Activated naive CD4-positive, alpha-beta T cell treated with Interleukin-2 at 50 U/mL for 16 hours (primary cell): ENCODE measurements around the gene CFAP92.

Experiments
- DNase-seq: peaks from one replicate; pipeline ENCODE4 v3.0.0-alpha.2; 2020

Gene CFAP92

DNA sequence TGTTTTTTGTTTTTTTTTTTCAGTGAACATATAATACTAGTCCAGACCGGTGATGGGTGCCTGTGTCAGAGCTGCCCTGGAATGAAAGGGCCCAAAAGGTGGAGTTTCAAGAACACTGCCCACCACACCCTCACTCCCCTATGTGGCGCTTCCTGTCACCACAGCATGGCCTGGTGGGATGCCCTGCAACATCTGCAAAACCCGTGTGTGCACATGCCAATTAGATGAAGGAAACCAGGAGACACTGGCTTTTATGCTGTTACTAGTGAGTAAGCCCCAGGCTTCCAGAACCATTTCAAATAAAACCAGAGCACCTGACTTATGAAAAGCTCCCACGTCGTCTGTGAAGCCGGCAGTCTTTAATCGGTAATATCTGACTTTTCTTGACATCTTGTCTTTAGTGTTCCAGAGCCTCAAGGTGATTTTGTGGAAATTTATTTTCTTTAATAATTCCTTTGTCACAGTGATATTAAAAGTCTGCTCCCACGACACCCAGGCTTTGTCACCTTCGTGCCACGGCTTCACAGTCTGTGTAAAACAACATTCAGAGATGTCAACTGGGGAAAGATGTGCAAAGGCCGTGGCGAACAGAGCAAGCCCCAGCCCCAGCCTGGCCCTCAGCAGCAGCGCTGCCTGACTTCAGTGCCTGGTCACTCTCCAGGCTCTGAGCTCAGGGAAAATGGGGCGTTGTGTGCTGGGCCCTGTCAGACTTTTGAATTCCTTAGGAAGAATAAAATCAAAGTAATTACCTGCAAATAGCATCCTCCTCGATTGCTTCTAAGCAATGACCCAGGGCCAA, 6.4 kb downstream of the CFAP92 start:
- no peak for DNase-seq

DNA sequence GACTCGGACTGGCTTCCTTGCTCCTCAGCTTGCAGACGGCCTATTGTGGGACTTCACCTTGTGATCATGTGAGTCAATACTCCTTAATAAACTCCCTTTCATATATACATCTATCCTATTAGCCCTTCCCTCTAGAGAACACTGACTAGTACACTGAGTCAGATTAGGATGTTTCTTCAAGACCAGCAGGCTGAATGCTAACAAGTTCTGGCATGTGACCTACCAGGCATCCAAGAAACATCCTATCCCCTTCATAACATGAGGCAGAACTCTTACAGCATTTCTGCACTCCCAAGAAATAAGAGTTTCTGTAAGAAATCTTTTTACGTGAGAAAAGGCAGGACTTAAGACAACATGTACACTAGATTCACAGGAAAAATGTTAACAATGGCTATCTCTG, 9.3 kb downstream of the CFAP92 start:
- DNase-seq, result no peak

DNA sequence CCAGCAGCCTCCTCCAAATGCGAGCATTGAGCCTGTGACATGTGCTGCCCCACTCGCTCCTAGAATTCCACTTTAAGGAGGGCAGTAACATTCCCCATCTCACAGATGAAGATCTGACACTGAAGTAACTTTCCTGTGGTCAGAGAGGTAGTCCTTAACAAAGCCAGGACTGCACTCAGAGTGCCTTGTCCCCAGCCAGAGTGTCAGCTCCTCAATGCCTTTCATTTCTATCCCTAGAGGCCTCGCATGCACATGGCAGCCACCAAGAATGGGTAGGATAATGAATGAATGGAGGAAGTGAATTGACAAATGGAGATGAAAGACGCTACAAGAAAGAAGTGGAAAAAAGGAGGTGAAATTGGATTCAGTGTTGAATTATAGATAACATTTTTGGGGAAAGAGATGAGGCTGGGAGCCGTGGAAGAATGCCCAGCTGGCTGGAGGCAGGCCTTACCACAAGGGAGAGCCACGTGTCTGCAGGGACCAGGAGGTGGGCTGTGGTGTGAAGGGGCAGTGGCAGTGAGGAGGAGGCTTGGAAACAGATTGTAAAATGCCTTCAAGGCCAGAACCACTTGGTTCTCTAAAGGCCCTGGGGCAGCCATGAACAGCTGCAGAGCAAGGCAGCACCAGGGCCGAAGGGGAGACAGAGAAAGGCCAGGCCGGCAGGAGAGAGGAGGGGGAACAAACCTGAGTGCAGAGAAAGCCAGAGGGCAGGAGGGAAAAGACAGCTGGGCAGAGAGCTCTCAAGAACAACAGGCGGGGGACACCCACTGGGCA, 10.4 kb downstream of the CFAP92 start:
- no peak for DNase-seq

DNA sequence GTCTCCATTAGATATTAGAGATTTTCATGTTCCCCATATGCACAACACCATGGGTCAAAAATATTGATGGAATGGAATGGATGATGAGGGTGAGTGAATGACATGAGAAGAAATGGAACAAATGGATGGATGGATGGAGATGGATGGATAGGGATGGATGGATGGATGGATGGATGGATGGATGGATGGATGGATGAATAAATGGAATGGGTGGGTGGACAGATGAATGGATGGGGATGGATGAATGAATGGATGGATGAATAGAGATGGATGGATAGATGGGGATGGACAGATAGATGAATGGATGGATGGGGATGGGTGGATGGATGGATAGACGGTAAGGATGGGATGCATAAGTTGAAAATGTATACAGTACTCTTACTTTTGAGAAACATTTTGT, 18.6 kb downstream of the CFAP92 start:
- no peak for DNase-seq

DNA sequence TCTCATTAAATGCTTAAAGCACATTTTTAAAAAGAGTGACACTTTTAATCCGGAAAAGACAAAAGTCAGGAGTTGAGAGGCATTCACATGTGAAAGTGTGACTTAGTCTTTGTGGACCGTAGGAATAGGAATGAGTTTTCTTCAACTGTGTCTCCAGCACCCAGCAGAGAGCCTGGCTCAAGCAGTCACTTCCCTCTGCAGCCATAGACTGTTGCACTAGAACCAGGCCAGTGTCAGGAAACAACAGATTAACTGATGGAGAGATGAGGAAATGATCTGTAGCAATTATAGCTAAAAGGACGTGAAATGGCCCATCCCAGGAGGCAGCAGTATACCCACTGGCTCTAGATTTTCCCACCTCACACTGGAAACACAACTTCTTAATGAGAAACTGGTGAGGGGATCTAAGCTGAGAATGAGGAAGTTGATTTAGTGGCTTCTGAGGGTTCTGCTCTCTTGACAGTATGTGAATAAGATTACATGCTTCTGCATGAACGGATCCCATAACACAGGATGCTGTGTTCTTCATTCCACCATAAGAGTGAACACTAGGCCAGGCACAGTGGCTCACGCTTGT, 19.8 kb downstream of the CFAP92 start:
- no peak for DNase-seq

DNA sequence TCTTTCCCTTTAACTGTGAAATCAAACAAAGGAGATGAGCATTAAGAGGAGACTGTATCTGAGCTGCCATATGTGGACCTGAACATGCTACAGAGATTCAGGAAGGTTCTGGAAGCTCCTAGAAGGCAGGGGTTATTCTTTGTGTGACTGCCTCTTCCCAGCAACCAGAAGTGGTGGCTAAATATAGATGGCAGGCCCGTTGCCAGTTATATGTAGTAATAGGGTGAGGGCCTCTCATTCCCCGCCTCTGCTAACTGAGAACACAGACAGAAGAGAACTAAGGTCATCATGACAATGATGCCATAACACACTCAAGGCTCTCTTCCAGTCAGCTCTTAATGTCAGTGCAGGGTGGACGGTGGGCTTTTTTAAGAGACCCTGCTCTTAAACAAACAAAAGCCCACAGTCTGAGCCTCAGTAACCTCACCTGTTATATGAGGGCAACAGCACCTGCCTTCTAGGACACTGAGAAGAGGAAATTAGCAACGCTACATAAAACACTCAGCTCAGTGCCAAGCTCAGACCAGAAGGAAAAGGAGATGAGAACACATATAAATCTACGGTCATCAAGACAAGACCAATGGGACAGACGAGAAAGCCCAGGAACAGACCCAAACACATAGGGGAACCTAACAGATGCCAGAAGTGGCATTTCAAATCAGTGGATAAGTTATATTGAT, 22.3 kb downstream of the CFAP92 start:
- DNase-seq, result no peak

DNA sequence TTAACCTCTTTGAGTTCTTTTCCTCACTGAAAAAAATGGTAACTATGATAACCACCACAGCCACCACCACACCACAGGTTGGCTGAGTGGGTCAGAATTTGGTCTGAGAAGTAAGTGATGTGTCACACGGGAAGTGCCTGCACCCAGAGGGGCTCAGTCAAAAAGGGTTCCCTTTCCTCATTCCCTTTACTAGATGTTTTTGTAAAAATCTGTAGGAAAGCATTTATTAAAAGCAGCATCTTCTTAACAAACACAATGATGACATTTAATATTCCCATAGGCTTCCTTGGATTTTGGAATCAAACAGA, 23.2 kb downstream of the CFAP92 start:
- DNase-seq, result no peak

DNA sequence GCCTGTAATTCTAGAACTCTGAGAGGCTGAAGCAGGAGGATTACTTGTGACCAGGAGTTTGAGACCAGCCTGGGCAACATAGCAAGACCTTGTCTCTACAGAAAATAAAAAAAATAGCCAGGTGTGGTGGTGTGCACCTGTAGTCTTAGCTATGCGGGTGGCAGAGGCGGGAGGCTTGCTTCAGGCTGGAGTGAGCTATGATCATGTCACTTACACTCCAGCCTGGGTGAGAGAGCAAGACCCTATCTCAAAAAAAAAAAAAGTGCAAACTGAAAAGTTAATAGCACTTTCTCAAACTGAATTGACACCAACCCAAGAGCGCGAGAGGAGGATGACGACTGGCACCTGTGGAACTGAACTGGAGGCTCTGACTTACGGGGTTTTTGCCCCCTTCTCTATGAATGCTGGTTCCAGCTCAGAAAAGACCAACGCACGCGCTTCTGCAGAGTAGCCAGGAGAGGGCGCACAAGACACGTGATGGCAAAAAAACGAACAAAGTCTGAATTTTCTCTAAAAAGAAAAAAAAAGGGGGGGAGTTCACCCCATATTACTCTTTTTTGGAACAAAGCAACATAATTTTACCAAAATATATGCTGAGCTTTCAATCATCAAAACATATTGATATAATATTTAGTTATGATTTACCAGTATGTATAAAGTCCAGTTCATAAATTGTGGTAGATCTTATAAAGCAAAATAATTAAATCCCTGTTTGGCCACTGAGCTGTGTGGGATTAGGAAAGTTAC, 23.7 kb downstream of the CFAP92 start:
- DNase-seq, result peak; percentile 65

DNA sequence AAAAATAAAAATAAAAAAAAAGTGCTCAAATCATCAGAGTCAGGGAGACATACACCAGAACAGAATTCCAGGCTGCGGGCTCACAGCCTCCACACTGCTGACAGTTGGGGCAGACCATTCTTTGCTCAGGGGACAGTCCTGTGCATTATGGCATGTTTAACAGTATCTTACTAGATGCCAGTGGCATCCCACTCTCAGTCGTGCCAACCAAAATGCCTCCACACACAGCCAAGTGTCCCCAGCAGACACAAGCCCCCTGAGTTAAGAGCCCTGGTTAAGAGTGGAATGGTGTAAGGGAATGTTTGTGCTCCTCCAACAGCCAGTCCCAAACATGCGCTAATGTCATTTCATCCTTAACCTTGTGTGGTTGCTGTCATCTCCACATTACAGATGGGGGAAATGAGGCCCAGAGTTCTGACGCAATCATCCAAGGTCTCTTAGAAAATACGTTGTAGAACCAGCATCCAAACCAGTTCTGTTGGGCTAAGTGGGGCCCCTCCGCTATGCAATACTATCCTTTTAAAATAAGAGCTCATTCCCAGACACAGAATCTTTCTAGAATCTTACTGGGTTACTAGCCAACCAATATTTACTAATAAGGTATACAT, 26.0 kb downstream of the CFAP92 start:
- no peak for DNase-seq

DNA sequence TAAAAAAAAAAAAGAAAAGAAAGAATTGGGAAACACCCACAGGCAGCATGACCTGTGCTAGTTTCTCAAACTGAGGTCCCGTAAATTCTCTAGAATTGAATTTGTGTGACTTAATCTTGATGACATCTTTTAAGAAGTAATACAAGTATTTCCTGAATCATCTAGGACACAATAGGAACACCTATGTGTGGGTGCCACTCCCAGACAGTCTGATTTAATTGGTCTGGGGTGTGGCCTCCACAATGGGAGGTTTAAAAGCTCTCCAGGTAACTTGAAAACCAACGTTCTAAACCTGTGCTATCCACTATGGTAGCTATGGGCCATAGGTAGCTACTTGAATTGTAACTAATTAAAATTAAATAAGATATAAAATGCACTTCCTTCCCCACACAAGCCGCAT, 28.1 kb downstream of the CFAP92 start:
- no peak for DNase-seq

DNA sequence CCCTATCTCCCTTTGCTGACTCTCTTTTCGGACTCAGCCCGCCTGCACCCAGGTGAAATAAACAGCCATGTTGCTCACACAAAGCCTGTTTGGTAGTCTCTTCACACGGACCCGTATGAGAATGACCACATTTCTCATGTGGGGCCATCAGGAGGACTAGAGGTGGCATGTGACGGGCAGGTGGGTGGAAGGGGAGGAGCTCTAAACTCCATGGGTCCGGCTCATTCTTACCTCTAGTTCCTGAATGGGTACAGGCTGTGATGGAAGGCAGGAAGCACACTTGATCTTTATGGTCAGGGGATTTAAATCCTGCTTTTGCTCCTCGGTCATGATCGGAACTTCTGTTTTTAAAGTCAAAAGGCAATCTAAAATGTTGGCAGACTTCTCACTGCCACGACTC, 28.6 kb downstream of the CFAP92 start:
- no peak for DNase-seq

DNA sequence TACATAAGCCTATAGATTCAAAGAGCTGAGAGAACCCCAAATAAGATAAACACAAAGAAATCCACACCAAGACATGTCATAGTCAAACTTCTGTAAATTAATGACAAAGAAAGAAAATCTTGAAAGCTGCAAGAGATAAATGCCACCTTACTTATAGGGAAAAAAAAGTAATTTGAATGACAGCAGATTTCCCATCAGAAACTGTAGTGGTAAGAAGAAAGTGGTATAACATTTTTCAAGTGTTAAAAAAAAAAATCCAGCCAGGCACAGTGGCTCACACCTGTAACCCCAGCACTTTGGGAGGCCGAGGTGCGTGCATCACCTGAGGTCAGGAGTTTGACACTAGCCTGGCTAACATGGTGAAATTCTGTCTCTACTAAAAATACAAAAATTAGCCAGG, 37.4 kb downstream of the CFAP92 start:
- no peak for DNase-seq

DNA sequence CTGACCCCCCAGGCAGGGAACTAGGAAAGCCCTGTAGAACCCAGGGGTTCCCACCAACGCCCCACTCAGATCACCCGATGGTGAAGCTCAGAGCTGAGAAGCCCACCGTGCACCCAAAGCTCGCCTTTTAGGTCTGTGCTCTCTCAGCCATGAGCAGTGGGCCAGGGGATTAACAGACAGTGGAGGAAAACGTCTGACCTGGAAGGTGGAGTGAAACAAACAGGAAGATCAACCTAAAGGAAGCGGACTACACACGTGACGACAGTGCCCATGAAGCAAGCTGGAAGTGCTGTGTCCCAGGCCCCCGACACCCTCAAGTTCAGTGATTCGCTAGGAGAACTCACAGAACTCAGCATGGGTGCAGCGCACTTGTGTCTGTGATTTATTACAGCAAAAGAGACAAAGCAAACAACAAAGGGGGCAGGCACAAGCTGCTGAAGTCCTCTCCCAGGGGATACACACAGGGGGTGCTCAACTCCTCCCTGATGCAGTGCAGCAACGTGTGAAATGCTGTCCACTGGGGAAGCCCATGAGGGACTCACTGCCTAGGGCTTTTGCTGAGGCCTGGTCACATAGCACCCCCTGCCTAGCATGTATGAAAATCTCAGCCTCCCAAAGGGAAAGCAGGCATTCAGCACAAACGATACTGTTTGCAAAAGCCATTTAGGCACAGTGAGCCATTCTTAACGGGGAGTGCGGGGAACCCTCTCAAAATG, 43.5 kb downstream of the CFAP92 start:
- DNase-seq, result peak; percentile 4

DNA sequence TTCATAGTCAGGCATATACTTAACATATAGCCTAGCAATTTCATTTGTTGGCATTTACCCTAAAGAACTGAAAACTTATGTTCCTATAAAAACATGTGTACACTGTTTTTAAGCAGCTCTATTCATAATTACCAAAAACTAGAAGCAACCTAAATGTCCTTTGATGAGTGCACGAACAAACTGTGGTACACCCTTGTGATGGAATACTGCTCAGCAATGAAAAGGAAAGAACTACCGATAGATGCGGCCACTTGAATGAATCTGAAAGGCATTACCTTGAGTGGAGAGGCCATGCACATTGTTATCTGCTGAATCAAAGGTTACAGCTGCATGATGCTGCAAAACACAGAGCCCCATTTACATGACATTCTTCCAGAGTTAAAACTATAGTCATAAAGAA, 44.7 kb downstream of the CFAP92 start:
- no peak for DNase-seq

DNA sequence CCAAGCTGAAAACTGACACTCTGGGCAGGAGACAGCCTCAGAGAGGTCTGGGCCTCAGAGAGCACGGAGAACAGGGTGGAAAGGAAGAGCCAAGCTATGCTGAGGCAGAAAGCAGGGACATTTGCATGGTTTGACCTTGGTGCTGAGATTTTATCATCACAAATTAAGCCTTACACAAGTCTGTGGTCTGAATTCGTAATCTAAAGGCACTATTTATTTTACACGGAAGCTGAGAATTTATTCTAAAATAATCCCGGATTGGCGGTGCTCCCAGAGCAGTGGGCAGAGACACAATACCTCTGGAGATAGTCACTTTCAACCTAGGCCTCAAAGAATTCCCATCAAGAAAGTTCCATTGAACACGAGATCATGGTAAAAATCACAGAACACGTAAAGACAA, 47.5 kb downstream of the CFAP92 start:
- DNase-seq, result no peak

DNA sequence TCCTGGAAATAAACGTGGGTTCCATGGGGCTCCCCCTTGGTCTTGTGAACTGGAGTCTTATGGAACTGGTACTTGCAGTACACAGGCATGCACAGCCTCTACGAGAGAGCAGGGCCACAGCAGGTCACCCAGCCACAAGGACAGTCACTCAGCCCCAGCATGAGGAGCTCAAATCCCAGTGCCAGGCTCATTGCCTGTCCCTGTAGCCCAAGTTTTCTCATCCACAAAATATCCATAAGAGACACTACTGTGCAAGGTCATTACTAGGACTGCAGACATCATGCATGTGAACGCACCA, 48.0 kb downstream of the CFAP92 start:
- no peak for DNase-seq

DNA sequence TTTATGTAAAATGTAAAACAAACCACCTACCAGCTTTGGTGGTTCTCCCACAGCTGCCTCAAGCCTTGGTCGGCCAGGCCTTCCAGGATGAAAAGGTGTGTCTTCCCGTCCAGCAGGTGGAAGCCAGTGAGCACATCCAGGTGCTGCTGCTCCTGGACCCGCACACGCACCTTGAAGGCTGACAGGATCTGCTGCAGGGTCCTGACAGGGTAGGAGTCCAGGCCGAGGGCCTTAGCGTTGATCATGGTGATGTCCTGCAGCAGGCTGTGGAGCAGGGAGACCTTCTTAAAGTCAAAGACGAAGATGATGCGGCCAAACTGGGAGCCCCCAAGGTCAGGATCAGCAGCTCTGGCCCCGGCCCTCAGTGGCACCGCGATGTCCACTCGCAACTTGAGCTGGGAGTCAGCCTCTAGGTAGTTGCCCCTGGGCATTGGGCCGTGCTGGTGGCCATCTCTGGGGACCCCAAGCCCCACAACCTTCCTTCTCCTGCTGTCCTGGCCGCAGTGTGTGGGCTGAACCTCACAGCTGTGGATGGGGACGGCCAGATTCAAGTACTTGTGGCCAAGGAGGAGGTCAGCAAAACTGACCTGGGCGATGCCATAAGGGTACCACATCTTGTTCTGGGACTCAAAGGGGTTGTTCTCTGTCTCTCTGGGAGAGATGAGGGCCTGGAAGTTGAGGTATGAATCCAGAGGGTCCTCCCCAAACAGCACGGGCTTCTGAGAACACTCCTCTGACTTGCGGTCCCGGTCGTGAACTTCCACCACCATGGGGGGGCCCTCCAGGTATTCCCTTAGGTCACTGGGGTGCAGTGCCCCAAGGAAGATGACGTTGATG, 48.6 kb downstream of the CFAP92 start:
- no peak for DNase-seq

DNA sequence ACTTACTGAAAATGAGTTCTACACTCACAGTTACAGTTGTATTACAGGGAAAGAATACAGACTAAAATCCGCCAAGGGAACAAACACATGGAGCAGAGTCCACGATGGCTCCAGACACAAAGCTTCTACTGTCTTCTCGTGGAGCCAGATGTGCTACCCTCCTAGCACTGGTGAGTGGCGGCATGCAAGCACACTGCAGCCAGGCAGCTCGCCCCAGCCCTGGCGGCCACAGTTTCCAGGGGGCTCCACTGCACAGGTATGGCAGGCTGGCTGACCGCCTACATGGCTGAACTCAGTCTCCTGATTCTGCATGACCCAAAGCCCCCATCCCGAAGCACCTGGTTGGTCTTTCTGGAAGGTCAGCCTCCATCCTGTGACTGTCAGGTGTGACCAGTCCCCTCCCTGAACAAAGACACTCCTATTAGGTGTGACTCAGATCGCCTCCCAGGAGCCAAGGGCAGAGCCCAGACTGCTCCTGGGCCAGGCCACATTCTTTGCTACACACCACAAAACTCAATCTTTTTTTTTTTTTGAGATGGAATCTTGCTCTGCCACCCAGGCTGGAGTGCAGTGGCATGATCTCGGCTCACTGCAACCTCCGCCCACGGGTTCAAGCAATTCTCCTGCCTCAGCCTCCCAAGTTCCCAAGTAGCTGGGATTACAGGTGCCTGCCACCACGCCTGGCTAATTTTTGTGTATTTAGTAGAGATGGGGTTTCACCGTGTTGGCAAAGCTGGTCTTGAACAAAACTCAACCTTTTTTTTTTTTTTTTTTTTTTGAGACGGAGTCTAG, 51.5 kb downstream of the CFAP92 start:
- no peak for DNase-seq

DNA sequence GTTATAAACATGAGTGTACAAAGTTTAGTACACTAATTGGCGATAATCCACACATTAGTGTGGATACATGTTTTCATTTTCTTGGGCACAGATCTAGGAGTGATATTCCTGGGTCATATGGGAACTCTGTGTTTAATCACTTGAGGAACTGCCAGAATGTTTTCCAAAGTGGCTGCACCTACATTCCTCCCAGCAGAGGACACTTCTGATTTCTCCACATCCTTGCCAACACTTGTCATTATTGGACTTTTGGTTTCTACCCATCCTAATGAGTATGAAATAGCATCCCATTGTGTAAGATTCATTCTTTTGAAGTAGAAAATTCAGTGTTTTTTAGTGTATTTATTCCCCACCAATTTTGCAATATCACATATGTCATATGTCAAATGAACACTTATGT, 53.6 kb downstream of the CFAP92 start:
- DNase-seq, result no peak

DNA sequence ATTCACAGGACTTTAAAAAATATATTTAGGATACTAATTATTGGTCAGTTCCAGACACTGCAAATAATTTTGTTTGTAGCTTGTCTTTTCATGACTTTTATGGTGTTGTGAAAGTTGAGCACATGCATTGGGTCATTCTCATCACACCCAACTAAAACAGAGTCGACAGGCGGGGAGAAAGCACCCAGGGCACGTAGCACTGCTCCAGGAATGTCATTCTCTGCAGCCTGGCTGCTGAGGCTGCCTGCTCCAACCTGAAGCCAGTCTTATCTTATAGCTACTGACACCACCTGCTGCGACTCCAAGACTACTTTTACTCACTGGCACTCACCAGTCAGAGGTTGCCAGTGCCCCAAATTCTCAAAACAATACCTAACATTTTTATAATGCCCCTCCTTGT, 57.5 kb downstream of the CFAP92 start:
- DNase-seq, result no peak
